ENCODE results near the gene IL1R2.

GRCh38 chr2:101988541-101988940, 3.2 kb upstream of the IL1R2 start:
- no peak for TF ChIP-seq TAF1 (IDR thresholded peaks at IDR 0.05; ENCODE audit: low read depth, low read length)
- no peak for TF ChIP-seq POLR2A (IDR thresholded peaks at IDR 0.05; ENCODE audit: low read depth, low read length)
- no peak for TF ChIP-seq POLR2AphosphoS5 (IDR thresholded peaks at IDR 0.05; ENCODE audit: low read depth, low read length)
- TF ChIP-seq POU2F2 (IDR thresholded peaks at IDR 0.05; ENCODE audit: low read depth, low read length): no peak
